Activated CD4-positive, alpha-beta T cell treated with anti-CD3 and anti-CD28 coated beads, Interleukin-2, amount 50 U/mL, for 16 hours (primary cell): ENCODE data around the gene SPRN.
"Not testable (repeated sequence)": the region's sequence is repeated elsewhere in the genome, so short reads cannot be mapped to it uniquely, and the experiment has no call there.

Source experiments
- DNase-seq: peaks from one replicate; pipeline ENCODE4 v3.0.0-alpha.2; 2020

SPRN gene

DNA sequence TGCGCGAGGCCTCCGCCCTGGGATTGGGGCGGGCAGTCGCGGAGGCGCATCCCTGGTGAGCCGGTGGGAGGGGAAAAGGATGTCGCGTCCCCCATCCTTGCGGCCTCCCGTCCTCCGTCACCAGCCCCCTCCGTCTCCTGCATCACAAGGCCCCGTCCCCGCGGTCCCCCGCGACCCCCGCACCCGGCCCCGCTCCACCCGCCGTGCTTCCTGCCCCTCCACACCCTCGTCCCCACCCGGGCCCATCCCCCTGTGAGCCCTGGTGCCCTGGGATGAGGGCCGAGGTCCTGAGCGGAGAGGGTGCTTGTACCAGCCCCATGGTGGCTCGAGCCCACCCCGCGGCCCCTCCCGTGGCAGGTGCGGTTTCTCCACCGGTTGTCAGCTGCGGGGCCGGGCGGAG is at the start of gene SPRN:
Gene SPRN, minus strand, starts transcription at position 25 of the 400 bp plus-strand sequence. CDS start 944 bp downstream, outside the sequence.
- DNase-seq, result not testable (repeated sequence)

- DNase-seq, result no peak
These were observed 49.6 kb upstream of the SPRN start for GRCh38 chr10:133474027-133474426.

DNA sequence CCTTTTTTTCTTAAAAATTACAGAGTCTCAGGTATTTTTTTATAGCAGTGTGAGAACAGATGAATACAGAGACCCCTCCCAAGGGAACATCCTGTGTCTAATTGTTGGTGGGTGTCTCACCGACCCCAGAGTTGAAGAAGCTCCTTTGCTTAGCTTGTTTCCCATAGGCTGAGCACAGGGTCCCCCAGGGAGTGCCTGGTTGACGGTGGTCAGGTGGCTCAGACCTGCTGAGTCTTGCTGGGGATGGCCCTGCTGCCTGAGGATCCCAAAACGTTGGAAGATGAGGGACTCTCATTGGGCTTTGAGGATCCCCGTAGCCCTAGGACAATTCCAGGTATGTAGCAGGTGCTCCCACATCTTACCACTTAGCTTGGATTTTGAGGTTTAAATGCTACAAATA is 48.8 kb upstream of the SPRN start:
- no peak for DNase-seq

DNA sequence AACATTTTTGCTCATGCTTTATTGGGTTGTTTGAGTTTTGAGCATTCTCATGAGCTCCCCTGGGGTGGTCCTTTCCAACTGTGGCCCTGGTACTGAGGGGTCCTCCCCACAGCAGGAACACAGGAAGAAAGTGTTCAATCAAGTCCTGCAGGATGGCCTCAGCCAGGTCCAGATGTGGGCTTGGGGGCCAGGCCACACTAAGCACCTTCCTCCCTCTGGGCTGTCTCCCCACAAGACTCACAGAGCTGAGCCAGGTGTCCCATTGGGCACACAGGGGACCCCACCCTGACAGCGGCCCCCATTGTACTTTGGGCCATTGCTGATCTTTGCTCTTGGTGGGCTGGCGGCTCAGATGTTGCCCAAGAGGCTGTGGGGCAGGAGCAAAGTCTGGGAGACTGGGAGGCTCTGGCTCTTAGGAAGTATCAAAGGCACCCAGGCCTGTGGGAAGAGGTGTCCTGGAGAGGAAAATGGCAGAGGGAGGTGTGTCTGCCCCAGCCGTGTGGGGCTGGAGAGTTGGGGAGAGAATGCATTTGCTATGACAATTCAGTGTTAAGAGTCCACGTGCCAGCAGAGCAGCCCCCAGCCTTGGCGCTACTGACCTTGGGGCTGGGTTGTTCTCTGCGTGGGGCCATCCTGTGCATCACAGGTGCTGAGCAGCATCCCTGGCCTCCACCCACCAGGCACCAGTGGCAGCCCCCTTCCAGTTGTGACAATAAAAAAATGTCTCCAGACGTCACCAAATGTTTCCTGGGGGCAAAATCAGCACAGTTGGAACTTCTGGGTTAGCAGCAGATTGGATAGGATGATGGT is 47.1 kb upstream of the SPRN start:
- no peak for DNase-seq

DNA sequence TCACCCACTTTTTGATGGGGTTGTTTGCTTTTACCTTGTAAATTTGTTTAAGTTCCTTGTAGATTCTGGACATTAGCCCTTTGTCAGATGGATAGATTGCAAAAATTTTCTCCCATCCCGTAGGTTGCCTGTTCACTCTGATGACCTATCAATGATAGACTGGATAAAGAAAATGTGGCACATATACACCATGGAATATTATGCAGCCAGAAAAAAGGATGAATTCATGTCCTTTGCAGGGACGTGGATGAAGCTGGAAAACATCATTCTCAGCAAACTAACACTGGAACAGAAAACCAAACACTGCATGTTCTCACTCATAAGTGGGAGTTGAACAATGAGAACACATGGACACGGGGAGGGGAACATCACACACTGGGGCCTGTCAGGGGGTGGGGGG is 44.8 kb upstream of the SPRN start:
- DNase-seq, result not testable (repeated sequence)

DNA sequence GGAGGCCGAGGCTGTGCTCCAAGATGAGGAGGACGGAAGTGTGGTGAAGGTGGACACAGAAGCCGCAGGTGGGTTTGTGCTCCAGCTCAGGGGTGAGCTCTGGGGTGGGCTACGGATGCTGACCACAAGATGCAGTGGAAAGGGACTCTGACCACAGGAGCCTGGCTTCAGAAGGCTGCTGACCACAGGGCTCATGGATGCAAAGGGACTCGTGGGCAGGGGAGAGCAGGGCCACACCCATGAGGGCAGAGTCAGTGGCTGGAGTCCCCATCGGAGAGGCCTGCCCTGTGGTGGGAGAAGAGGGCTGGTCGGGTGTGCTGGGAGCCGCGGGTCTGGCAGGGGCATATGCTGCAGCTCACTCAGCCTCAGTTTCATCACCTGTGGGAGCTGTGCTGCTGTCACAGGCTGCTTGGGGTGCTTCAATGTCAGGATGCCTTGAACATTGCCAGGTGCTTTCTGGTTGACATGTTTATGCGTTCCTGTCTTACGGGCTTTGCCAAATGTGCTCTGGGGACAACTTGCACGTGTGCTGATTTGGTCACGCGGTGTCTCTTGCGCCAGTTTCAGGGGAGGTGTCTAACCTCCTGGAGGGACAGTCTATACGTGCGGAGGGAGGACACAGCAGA is 43.0 kb upstream of the SPRN start:
- DNase-seq, result no peak

DNA sequence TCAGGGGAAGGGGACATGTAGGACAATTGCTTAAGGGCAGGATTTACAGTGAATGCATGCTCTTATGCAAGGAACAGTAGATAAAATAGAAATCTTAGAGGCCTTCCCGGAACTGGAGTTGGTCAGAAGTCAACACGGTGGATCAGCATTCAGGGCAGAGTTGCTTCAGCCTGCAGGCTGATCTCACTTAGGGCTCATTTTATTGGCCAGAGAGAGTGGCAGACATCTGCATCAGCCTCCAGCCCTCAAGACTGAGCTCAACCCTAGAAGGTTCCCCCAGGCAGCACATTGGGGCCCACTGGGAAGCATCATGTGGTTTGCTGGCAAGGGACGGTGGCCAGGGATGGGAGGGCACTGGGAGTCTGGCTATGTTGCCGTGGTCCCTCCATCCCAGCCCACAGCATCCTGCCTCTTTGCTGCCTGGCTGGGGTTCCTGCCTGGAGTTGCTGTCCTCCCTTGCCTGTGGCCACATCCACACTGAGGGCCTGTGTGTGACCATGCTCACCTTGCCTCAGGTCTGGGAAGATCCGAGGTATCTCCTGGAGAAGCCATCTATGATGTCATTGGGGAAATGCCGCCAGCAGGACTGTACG is 42.4 kb upstream of the SPRN start:
- no peak for DNase-seq

DNA sequence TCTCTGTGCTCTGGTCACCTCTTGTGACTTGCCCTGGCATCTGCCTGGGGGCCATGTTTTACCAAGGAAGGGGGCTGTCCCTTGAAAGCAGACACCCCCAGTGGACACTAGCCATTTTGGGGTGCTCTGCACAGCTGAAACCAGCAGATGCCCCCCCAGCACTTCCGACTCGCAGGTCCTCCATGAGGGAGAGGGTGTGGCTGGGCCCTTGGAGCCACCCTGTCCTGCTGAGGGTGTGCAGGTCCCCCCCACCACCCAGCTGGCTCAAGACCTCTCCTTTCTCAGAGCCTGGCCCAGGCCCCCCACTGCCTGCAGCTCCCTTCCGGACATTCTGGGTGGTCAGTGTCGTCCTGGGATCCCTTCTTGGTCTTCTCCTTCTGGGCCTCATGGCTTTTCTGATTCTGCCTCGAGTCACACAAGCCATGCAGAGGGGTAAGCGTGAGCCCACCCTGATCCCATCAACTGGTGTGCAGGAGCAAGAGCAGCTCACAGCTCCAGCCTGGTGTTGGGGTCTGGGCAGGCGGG is 41.6 kb upstream of the SPRN start:
- no peak for DNase-seq

DNA sequence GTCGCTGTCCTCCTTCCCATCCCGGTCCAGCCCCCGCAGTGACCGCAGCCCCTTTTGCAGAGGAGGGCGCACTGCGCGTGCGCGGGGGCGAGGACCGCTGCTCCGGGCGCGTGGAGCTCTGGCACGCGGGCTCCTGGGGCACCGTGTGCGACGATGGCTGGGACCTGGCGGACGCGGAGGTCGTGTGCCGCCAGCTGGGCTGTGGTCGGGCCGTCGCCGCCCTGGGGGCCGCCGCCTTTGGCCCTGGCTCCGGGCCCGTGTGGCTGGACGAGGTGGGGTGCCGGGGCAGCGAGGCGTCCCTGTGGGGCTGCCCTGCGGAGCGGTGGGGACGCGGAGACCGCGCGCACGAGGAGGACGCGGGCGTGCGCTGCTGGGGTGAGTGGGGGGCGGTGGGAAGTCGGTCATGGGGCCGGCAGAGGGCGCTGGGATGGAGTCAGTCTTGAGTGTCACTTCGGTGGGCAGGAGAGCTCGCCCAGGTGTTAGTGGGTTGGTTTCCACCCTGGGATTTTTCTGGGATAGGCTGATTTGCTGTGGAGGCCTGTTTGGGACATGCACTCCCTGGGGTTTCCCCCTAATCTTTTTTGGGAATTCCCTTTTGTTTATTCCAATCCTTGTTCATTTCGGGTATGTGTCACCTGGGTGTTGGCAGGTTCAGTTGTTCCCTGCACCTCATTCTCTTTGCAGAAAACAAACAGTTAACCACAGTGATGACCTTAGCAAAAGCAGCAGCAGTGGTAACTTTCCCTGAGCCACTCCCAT is 40.9 kb upstream of the SPRN start:
- DNase-seq, result no peak

GRCh38 chr10:133464582-133465031 is 40.2 kb upstream of the SPRN start:
- no peak for DNase-seq

GRCh38 chr10:133462512-133463305 is 38.3 kb upstream of the SPRN start:
- DNase-seq, result no peak

GRCh38 chr10:133461841-133462240 is 37.4 kb upstream of the SPRN start:
- no peak for DNase-seq

GRCh38 chr10:133461027-133461426 is 36.6 kb upstream of the SPRN start:
- DNase-seq, result no peak

GRCh38 chr10:133460208-133460769 is 35.9 kb upstream of the SPRN start:
- no peak for DNase-seq

DNA sequence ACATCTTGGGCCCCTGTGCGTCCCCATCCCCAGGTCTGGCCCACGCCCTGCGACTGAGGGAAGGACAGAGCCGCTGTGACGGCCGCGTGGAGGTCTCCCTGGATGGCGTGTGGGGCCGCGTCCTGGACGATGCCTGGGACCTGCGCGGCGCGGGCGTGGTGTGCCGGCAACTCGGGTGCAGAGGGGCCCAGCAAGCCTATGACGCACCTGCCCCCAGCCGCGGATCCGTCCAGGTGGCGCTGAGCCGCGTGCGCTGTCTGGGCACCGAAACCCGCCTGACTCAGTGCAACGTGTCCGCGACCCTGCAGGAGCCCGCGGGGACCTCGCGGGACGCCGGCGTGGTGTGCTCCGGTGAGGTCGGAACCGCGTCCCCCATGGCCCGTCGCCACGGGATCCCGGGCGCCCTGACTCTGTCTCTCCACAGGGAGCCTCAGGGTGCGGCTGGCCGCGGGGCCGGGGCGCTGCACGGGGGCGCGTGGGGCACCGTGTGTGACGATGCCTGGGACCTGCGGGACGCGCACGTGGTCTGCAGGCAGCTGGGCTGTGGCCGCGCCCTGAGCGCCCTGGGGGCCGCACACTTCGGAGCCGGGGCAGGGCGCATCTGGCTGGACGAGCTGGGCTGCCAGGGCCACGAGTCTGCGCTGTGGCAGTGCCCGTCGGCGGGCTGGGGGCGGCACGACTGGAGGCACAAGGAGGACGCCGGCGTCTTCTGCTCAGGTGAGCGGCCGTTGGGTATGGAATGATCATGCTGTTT is 35.2 kb upstream of the SPRN start:
- DNase-seq, result no peak

DNA sequence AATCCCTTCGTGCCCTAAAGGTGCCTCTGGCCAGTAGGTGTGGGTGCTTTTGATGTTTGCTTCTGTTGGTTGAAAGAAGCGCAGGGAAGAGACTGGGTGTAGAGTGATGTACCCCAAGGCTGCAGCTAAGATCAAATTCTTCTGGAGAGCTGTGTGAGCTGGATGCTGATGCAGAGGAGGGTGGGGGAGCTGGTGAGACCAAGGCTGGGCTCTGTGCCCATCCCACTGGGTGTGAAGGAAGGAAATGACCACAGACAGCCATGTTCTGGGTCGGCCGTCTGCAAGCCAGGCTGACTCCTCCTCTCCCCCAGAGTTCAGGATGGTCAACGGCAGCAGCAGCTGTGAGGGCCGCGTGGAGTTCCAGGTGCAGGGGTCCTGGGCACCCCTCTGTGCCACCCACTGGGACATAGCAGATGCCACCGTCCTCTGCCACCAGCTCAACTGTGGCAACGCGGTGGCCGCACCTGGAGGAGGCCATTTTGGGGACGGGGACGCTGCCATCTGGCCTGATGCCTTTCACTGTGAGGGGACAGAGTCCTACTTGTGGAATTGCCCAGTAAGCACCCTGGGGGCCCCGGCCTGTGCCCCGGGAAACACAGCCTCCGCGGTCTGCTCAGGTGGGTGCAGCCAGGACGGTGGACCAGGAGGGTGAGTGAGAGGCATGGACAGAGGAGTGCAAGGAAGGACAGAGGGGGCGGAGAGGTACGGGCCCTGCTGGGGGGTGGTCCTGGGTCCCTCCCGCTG is 34.5 kb upstream of the SPRN start:
- no peak for DNase-seq

GRCh38 chr10:133458021-133458709 is 33.7 kb upstream of the SPRN start:
- DNase-seq, result no peak

DNA sequence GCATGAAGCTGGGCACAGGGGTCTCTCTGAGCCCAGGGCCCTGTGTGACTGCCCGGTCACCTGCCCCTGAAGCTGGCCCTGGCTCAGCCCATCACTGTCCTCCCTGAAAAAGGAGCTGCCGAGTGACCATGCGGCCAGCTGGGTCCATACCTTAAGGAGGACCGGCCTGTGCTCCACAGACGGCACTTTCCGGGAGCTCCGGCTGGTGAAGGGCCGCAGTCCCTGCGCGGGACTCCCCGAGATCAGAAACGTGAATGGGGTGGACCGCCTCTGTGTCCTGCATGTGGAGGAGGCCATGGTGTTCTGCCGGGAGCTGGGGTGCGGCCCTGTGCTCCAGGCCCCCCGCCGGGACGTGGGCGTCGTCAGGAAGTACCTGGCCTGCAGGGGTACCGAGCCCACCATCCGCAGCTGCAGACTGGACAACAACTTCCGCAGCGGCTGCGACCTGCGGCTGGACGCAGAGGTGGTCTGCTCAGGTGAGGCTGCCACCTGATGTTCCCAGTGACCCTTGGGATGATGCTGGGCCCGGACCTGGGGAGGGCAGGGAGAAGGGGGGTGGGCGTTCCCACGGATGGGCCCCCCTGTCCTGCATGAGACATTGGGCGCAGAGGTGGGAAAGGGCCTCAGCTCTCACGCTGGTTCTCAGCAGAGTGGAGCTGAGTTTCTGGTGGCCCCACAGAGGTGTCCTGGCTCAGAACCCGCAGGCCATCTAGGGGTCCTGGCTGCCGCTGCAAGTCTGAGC is 32.8 kb upstream of the SPRN start:
- DNase-seq, result no peak
